H9 (cell line): ENCODE data around the gene SFXN5. TPM values are rescaled to one million over a fixed set of nuclear protein-coding genes. Genes with fewer than 3 reads are reported as not detected.

Experiments used
- DNase-seq: peaks from one replicate; pipeline ENCODE4 v3.0.0-alpha.2; 2017
- H2AFZ ChIP-seq: one replicate; pipeline ENCODE4 v1.6.1; 2013; ENCODE audit warnings: mild to moderate bottlenecking, low read length, control low read depth, moderate library complexity
- H2AK5ac ChIP-seq: 2 replicates; pipeline ENCODE4 v1.6.1; 2013; ENCODE audit warnings: low read length, control low read depth, mixed read lengths; ENCODE audit not compliant: insufficient read length
- H2BK120ac ChIP-seq: one replicate; pipeline ENCODE4 v1.6.1; 2013; ENCODE audit warnings: low read depth, mild to moderate bottlenecking, low read length, control low read depth, inconsistent platforms; ENCODE audit not compliant: poor library complexity, severe bottlenecking
- H2BK12ac ChIP-seq: 2 replicates; pipeline ENCODE4 v1.6.1; 2013; ENCODE audit warnings: low read length, control low read depth, mixed read lengths, low read depth; ENCODE audit not compliant: insufficient read length
- H2BK15ac ChIP-seq: 2 replicates; pipeline ENCODE4 v1.6.1; 2013; ENCODE audit warnings: low read depth, low read length, control low read depth
- H2BK20ac ChIP-seq: one replicate; pipeline ENCODE4 v1.6.1; 2013; ENCODE audit warnings: low read depth, mild to moderate bottlenecking, low read length, control low read depth, inconsistent platforms; ENCODE audit not compliant: poor library complexity, severe bottlenecking
- H2BK5ac ChIP-seq: 2 replicates; pipeline ENCODE4 v1.6.1; 2013; ENCODE audit warnings: low read length, control low read depth, mixed read lengths; ENCODE audit not compliant: insufficient read length
- H3K14ac ChIP-seq: 2 replicates; pipeline ENCODE4 v1.6.1; 2013; ENCODE audit warnings: low read length, control low read depth; ENCODE audit not compliant: insufficient read depth
- H3K18ac ChIP-seq: 2 replicates; pipeline ENCODE4 v1.6.1; 2013; ENCODE audit warnings: low read depth, mild to moderate bottlenecking, mixed read lengths, low read length, control low read depth; ENCODE audit not compliant: insufficient read length
- H3K23ac ChIP-seq: 2 replicates; pipeline ENCODE4 v1.6.1; 2013; ENCODE audit warnings: low read length, control low read depth, mixed read lengths, low read depth; ENCODE audit not compliant: insufficient read length
- H3K23me2 ChIP-seq: 2 replicates; pipeline ENCODE4 v1.6.1; 2013; ENCODE audit warnings: low read depth, mild to moderate bottlenecking, mixed read lengths, low read length, control low read depth; ENCODE audit not compliant: insufficient read length, poor library complexity, severe bottlenecking
- H3K27ac ChIP-seq: 2 replicates; pipeline ENCODE4 v1.5.1; 2013; ENCODE audit warnings: low read length, control low read depth, mixed read lengths, low read depth; ENCODE audit not compliant: insufficient read length
- H3K27me3 ChIP-seq: 2 replicates; pipeline ENCODE4 v1.6.1; 2013; ENCODE audit warnings: low read length, control low read depth, inconsistent platforms; ENCODE audit not compliant: insufficient read depth
- H3K4ac ChIP-seq: 2 replicates; pipeline ENCODE4 v1.6.1; 2013; ENCODE audit warnings: low read depth, mild to moderate bottlenecking, control low read depth, inconsistent platforms, low read length, moderate library complexity
- H3K4me1 ChIP-seq: 2 replicates; pipeline ENCODE4 v1.6.1; 2013; ENCODE audit warnings: low read length, control low read depth, inconsistent platforms; ENCODE audit not compliant: insufficient read depth
- H3K4me2 ChIP-seq: 2 replicates; pipeline ENCODE4 v1.6.1; 2013; ENCODE audit warnings: low read length, control low read depth, mixed read lengths; ENCODE audit not compliant: insufficient read length, insufficient read depth
- H3K56ac ChIP-seq: 2 replicates; pipeline ENCODE4 v1.6.1; 2013; ENCODE audit warnings: low read depth, mild to moderate bottlenecking, mixed read lengths, low read length, control low read depth; ENCODE audit not compliant: insufficient read length
- H3K79me1 ChIP-seq: 2 replicates; pipeline ENCODE4 v1.6.1; 2013; ENCODE audit warnings: low read depth, mild to moderate bottlenecking, moderate library complexity, low read length, control low read depth, inconsistent platforms; ENCODE audit not compliant: insufficient read depth, poor library complexity, severe bottlenecking
- H3K79me2 ChIP-seq: 2 replicates; pipeline ENCODE4 v1.6.1; 2013; ENCODE audit warnings: low read length, control low read depth, inconsistent platforms; ENCODE audit not compliant: insufficient read depth
- H3K9ac ChIP-seq: 2 replicates; pipeline ENCODE4 v1.6.1; 2013; ENCODE audit warnings: low read length, control low read depth, mixed read lengths; ENCODE audit not compliant: insufficient read length; ENCODE audit errors: extremely low read depth
- H3K9me3 ChIP-seq: one replicate; pipeline ENCODE4 v1.6.1; 2013; ENCODE audit warnings: low read depth, low read length, inconsistent platforms; ENCODE audit not compliant: control insufficient read depth
- H3T11ph ChIP-seq: one replicate; pipeline ENCODE4 v1.6.1; 2013; ENCODE audit warnings: mild to moderate bottlenecking, low read length, control low read depth, inconsistent platforms
- H4K20me1 ChIP-seq: one replicate; pipeline ENCODE4 v1.6.1; 2013; ENCODE audit not compliant: control insufficient read depth, insufficient read length, insufficient read depth
- H4K5ac ChIP-seq: 2 replicates; pipeline ENCODE4 v1.6.1; 2013; ENCODE audit warnings: low read depth, mild to moderate bottlenecking, mixed read lengths, low read length, control low read depth; ENCODE audit not compliant: insufficient read length
- H4K8ac ChIP-seq: replicated peaks from 2 replicates; pipeline ENCODE4 v1.6.1; 2013; ENCODE audit warnings: low read length, control low read depth, mixed read lengths, low read depth; ENCODE audit not compliant: insufficient read length
- H4K91ac ChIP-seq: 2 replicates; pipeline ENCODE4 v1.6.1; 2013; ENCODE audit warnings: low read depth, mild to moderate bottlenecking, moderate library complexity, mixed read lengths, low read length, control low read depth; ENCODE audit not compliant: insufficient read length
- H3K27ac Mint-ChIP-seq, 3 experiments: 2 replicates in 2 of 3; 3 replicates in 1 of 3; pipeline ENCODE4 v1.8.0; 2020 to 2021; ENCODE audit warnings: mixed read lengths in 3 of 3, mild to moderate bottlenecking in 1 of 3, moderate library complexity in 1 of 3
- H3K27me3 Mint-ChIP-seq: 2 replicates; pipeline ENCODE4 v1.8.0; 2021; ENCODE audit warnings: low read depth, mild to moderate bottlenecking, moderate library complexity, mixed read lengths
- H3K36me3 Mint-ChIP-seq, 3 experiments: 2 replicates in 2 of 3; 3 replicates in 1 of 3; pipeline ENCODE4 v1.8.0; 2020 to 2021; ENCODE audit warnings: low read depth in 3 of 3, mixed read lengths in 3 of 3; ENCODE audit not compliant: insufficient read depth in 1 of 3
- H3K4me1 Mint-ChIP-seq, 2 experiments: 2 replicates each; pipeline ENCODE4 v1.8.0; 2020; ENCODE audit warnings: mixed read lengths in 2 of 2
- H3K4me3 Mint-ChIP-seq, 2 experiments: 2 replicates in 1 of 2; 3 replicates in 1 of 2; pipeline ENCODE4 v1.8.0; 2020 to 2021; ENCODE audit warnings: mild to moderate bottlenecking in 2 of 2, mixed read lengths in 2 of 2, moderate library complexity in 1 of 2
- H3K9me3 Mint-ChIP-seq, 2 experiments: 2 replicates in 1 of 2; 3 replicates in 1 of 2; pipeline ENCODE4 v1.8.0; 2020; ENCODE audit warnings: mild to moderate bottlenecking in 2 of 2, mixed read lengths in 2 of 2, moderate library complexity in 1 of 2
- WGBS: extraction: QIAGEN DNeasy Blood & Tissue Kit; methylation state at CpG from one replicate; pipeline ENCODE4 v1.1.7; 2013; ENCODE audit warnings: missing lambda C conversion rate, low lambda C conversion rate, mixed read lengths; ENCODE audit not compliant: insufficient read length; ENCODE audit errors: extremely low coverage; 5-methylcytosine and 5-hydroxymethylcytosine counted together
- total RNA-seq: library from RNA; stranded (reverse); gene quantifications from 2 replicates; pipeline ENCODE4 v1.2.1, GENCODE V29; 2021
- TF ChIP-seq, protein P1 (sequence below): fragments of 200-600 bp; sonication (generic); conservative IDR thresholded peaks from 3 replicates; pipeline ENCODE4 v1.8.0; 2021; ENCODE audit warnings: antibody characterized with exemption, mild to moderate bottlenecking

Gene SFXN5
- total RNA-seq, 1 experiment from 2014 or later, result 30.9 TPM

DNA sequence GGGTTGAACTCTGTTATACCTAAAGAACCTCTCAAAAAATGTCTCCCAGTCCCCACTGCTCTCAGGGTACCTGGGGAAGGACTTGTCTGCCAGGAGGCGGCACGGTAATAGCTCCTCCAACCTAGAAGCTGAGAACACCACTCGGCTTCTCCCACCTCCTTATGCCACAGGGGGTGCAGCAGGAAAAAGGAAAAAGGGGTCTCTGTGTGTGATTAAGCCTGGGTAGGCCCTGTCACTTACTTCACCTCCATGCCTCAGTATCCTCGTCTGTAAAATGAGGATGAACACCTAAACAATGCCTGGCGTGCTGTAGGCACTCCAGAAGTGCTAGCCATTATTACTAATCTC is 77.6 kb downstream of the SFXN5 start:
- H3K27ac ChIP-seq, result no peak overlapping the region
- no peaks in the 10 kb centered on the region for H4K20me1 ChIP-seq
- H4K5ac ChIP-seq, result no peak overlapping the region
- Mint-ChIP-seq H3K9me3 (no peaks in the 10 kb centered on the region), H3K4me3 (no peak overlapping the region), H3K27me3 (peaks cover under 1% of the 10 kb centered on the region; the same call in 1 of the 2 replicates), H3K27ac (no peak overlapping the region), H3K36me3 (peaks cover 0 to 6% (median 0%) of the 10 kb centered on the region in 3 experiments; a peak in 1 of 7 replicates), H3K4me1 (peaks cover 14 to 22% of the 10 kb centered on the region in 2 experiments; a peak in 3 of 4 replicates)
- H4K91ac ChIP-seq, result no peak overlapping the region
- H2BK20ac ChIP-seq, result no peak overlapping the region
- TF ChIP-seq, protein P1, sequence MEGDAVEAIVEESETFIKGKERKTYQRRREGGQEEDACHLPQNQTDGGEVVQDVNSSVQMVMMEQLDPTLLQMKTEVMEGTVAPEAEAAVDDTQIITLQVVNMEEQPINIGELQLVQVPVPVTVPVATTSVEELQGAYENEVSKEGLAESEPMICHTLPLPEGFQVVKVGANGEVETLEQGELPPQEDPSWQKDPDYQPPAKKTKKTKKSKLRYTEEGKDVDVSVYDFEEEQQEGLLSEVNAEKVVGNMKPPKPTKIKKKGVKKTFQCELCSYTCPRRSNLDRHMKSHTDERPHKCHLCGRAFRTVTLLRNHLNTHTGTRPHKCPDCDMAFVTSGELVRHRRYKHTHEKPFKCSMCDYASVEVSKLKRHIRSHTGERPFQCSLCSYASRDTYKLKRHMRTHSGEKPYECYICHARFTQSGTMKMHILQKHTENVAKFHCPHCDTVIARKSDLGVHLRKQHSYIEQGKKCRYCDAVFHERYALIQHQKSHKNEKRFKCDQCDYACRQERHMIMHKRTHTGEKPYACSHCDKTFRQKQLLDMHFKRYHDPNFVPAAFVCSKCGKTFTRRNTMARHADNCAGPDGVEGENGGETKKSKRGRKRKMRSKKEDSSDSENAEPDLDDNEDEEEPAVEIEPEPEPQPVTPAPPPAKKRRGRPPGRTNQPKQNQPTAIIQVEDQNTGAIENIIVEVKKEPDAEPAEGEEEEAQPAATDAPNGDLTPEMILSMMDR, result no peak
- DNase-seq, result no peak
- H3K56ac ChIP-seq, result no peak overlapping the region
- no peak overlapping the region for H3K23ac ChIP-seq
- WGBS, result no CpG with 5 or more reads among the region's 5 CpGs
- no peak overlapping the region for H2BK120ac ChIP-seq
- H2BK5ac ChIP-seq, result no peak overlapping the region
- H3K4me2 ChIP-seq, result no peak overlapping the region
- H2BK15ac ChIP-seq, result no peak overlapping the region
- no peak overlapping the region for H4K8ac ChIP-seq
- no peak overlapping the region for H2AK5ac ChIP-seq
- H2AFZ ChIP-seq, result no peak overlapping the region
- H3K9ac ChIP-seq, result no peak overlapping the region
- H3K9me3 ChIP-seq, result no peaks in the 10 kb centered on the region
- H3K23me2 ChIP-seq, result no peaks in the 10 kb centered on the region
- H3K79me1 ChIP-seq, result no peaks in the 10 kb centered on the region
- H3K4ac ChIP-seq, result no peak overlapping the region
- no peaks in the 10 kb centered on the region for H3K79me2 ChIP-seq
- H3K27me3 ChIP-seq, result no peaks in the 10 kb centered on the region
- no peak overlapping the region for H3T11ph ChIP-seq
- H3K4me1 ChIP-seq, result no peaks in the 10 kb centered on the region
- no peak overlapping the region for H2BK12ac ChIP-seq
- H3K18ac ChIP-seq, result no peak overlapping the region
- no peak overlapping the region for H3K14ac ChIP-seq
